Panc1 (cell line): ENCODE data around the gene TXNDC11.

Experiments used
- TF ChIP-seq, protein P1 (sequence below): fragments of 450-650 bp; IDR thresholded peaks from 2 replicates; pipeline ENCODE4 v1.5.1; 2017; ENCODE audit warnings: mild to moderate bottlenecking
- TF ChIP-seq, protein P2 (sequence below), 2 experiments: IDR thresholded peaks; 2 replicates each; pipeline ENCODE4 v1.6.1; 2011 to 2012; ENCODE audit warnings: low read depth in 2 of 2, control low read depth in 1 of 2, low read length in 1 of 2, mild to moderate bottlenecking in 1 of 2, moderate library complexity in 1 of 2; ENCODE audit not compliant: insufficient read depth in 1 of 2

DNA sequence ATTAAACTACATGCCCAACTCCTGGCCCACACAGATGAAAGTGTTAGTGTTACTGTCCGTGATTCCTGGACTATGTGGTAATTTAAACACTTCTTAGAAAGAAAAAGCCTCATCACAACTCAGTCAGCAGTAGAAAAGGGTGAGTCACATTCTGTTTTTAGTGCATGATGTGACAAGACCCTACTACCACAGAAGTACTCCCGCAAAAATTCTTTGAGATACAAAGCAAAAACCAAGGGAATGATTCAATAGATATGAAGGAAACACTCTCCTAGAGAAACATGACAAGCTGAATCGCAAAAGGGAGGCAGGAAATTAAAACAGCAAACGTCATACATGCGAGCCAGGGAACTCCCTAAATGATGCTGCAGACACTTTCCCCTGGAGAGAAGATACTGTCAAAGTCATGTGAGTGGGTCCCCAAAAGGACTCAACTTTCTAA, 60.0 kb downstream of the TXNDC11 start:
- TF ChIP-seq, protein P1, sequence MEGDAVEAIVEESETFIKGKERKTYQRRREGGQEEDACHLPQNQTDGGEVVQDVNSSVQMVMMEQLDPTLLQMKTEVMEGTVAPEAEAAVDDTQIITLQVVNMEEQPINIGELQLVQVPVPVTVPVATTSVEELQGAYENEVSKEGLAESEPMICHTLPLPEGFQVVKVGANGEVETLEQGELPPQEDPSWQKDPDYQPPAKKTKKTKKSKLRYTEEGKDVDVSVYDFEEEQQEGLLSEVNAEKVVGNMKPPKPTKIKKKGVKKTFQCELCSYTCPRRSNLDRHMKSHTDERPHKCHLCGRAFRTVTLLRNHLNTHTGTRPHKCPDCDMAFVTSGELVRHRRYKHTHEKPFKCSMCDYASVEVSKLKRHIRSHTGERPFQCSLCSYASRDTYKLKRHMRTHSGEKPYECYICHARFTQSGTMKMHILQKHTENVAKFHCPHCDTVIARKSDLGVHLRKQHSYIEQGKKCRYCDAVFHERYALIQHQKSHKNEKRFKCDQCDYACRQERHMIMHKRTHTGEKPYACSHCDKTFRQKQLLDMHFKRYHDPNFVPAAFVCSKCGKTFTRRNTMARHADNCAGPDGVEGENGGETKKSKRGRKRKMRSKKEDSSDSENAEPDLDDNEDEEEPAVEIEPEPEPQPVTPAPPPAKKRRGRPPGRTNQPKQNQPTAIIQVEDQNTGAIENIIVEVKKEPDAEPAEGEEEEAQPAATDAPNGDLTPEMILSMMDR = no peak
- TF ChIP-seq, protein P2, sequence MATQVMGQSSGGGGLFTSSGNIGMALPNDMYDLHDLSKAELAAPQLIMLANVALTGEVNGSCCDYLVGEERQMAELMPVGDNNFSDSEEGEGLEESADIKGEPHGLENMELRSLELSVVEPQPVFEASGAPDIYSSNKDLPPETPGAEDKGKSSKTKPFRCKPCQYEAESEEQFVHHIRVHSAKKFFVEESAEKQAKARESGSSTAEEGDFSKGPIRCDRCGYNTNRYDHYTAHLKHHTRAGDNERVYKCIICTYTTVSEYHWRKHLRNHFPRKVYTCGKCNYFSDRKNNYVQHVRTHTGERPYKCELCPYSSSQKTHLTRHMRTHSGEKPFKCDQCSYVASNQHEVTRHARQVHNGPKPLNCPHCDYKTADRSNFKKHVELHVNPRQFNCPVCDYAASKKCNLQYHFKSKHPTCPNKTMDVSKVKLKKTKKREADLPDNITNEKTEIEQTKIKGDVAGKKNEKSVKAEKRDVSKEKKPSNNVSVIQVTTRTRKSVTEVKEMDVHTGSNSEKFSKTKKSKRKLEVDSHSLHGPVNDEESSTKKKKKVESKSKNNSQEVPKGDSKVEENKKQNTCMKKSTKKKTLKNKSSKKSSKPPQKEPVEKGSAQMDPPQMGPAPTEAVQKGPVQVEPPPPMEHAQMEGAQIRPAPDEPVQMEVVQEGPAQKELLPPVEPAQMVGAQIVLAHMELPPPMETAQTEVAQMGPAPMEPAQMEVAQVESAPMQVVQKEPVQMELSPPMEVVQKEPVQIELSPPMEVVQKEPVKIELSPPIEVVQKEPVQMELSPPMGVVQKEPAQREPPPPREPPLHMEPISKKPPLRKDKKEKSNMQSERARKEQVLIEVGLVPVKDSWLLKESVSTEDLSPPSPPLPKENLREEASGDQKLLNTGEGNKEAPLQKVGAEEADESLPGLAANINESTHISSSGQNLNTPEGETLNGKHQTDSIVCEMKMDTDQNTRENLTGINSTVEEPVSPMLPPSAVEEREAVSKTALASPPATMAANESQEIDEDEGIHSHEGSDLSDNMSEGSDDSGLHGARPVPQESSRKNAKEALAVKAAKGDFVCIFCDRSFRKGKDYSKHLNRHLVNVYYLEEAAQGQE (IDR thresholded peaks at IDR 0.05; ENCODE audit: insufficient read depth in 1 of 2, low read depth in 2 of 2, low read length in 1 of 2) = no peak
